ENCODE data around the gene COPS6. TPM values are rescaled to one million over a fixed set of nuclear protein-coding genes. Genes with fewer than 3 reads are reported as not detected.
A peak's percentile ranks its signal among the peaks of the same experiment; 100 is the strongest.

Gene COPS6
- total RNA-seq, 1 donor from 2014 or later, result 77.4 TPM

GRCh38 chr7:100093498-100093897 is 4.7 kb downstream of the COPS6 start:
- peak overlapping the region; percentile 77 for H3K27ac Mint-ChIP-seq (ENCODE audit: unreplicated experiment)
- DNase-seq, result no peak
- peaks cover 20% of the 10 kb centered on the region for H3K9me3 Mint-ChIP-seq (ENCODE audit: unreplicated experiment)
- H3K4me3 Mint-ChIP-seq (ENCODE audit: unreplicated experiment), result peak overlapping the region; percentile 64
- H3K27me3 Mint-ChIP-seq (ENCODE audit: unreplicated experiment), result peaks cover 5% of the 10 kb centered on the region
- H3K36me3 Mint-ChIP-seq (ENCODE audit: unreplicated experiment), result peaks cover 7% of the 10 kb centered on the region
- TF ChIP-seq, protein P1, sequence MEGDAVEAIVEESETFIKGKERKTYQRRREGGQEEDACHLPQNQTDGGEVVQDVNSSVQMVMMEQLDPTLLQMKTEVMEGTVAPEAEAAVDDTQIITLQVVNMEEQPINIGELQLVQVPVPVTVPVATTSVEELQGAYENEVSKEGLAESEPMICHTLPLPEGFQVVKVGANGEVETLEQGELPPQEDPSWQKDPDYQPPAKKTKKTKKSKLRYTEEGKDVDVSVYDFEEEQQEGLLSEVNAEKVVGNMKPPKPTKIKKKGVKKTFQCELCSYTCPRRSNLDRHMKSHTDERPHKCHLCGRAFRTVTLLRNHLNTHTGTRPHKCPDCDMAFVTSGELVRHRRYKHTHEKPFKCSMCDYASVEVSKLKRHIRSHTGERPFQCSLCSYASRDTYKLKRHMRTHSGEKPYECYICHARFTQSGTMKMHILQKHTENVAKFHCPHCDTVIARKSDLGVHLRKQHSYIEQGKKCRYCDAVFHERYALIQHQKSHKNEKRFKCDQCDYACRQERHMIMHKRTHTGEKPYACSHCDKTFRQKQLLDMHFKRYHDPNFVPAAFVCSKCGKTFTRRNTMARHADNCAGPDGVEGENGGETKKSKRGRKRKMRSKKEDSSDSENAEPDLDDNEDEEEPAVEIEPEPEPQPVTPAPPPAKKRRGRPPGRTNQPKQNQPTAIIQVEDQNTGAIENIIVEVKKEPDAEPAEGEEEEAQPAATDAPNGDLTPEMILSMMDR (IDR thresholded peaks at IDR 0.05; ENCODE audit: partially characterized antibody, unreplicated experiment), result no peak
- peaks cover 32% of the 10 kb centered on the region for H3K4me1 Mint-ChIP-seq (ENCODE audit: low read depth, unreplicated experiment)

- H3K9me3 Mint-ChIP-seq (ENCODE audit: unreplicated experiment), result peaks cover 22% of the 10 kb centered on the region
- peaks cover 8% of the 10 kb centered on the region for H3K27me3 Mint-ChIP-seq (ENCODE audit: unreplicated experiment)
- no peak for DNase-seq
- H3K36me3 Mint-ChIP-seq (ENCODE audit: unreplicated experiment), result peaks cover 12% of the 10 kb centered on the region
- TF ChIP-seq, protein P1 (IDR thresholded peaks at IDR 0.05; ENCODE audit: partially characterized antibody, unreplicated experiment), result no peak
- H3K4me3 Mint-ChIP-seq (ENCODE audit: unreplicated experiment), result peak overlapping the region; percentile 64
- peaks cover 37% of the 10 kb centered on the region for H3K4me1 Mint-ChIP-seq (ENCODE audit: low read depth, unreplicated experiment)
- peak overlapping the region; percentile 77 for H3K27ac Mint-ChIP-seq (ENCODE audit: unreplicated experiment)
Measured at GRCh38 chr7:100093925-100094486, 5.2 kb downstream of the COPS6 start.

- DNase-seq, result no peak
- Mint-ChIP-seq H3K27ac (ENCODE audit: unreplicated experiment) (peak overlapping the region; percentile 28), H3K36me3 (ENCODE audit: unreplicated experiment) (peaks cover 23% of the 10 kb centered on the region), H3K4me1 (ENCODE audit: low read depth, unreplicated experiment) (peaks cover 43% of the 10 kb centered on the region), H3K4me3 (ENCODE audit: unreplicated experiment) (peak overlapping the region; percentile 46), H3K9me3 (ENCODE audit: unreplicated experiment) (peaks cover 20% of the 10 kb centered on the region), H3K27me3 (ENCODE audit: unreplicated experiment) (peaks cover 19% of the 10 kb centered on the region)
- TF ChIP-seq, protein P1 (IDR thresholded peaks at IDR 0.05; ENCODE audit: partially characterized antibody, unreplicated experiment), result no peak
Measured at GRCh38 chr7:100095289-100095688, 6.5 kb downstream of the COPS6 start.

DNA sequence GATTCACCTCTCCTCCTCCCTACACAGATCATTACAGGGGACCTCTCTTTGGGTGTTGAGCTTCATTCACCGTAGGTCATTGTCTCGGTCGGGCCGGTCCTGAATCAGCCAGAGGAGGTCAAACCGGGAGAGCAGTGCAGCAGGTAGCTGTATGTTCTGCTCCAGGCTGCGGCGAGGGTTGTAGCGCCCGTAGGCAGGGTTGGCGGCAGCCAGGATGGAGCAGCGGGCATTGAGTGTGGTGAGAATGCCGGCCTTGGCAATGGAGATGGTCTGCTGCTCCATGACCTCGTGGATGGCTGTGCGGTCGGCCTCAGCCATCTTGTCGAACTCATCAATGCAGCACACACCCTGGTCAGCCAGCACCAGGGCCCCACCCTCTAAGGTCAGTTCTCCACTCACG is 6.9 kb downstream of the COPS6 start:
- TF ChIP-seq, protein P1 (IDR thresholded peaks at IDR 0.05; ENCODE audit: partially characterized antibody, unreplicated experiment), result no peak
- no peak for DNase-seq
- Mint-ChIP-seq H3K4me1 (ENCODE audit: low read depth, unreplicated experiment) (peaks cover 43% of the 10 kb centered on the region), H3K36me3 (ENCODE audit: unreplicated experiment) (peaks cover 23% of the 10 kb centered on the region), H3K27me3 (ENCODE audit: unreplicated experiment) (peaks cover 20% of the 10 kb centered on the region), H3K9me3 (ENCODE audit: unreplicated experiment) (peaks cover 20% of the 10 kb centered on the region), H3K4me3 (ENCODE audit: unreplicated experiment) (peak overlapping the region; percentile 49), H3K27ac (ENCODE audit: unreplicated experiment) (no peak overlapping the region)

- Mint-ChIP-seq H3K4me3 (ENCODE audit: unreplicated experiment) (peak overlapping the region; percentile 99), H3K27ac (ENCODE audit: unreplicated experiment) (peak overlapping the region; percentile 98), H3K36me3 (ENCODE audit: unreplicated experiment) (peaks cover 23% of the 10 kb centered on the region), H3K4me1 (ENCODE audit: low read depth, unreplicated experiment) (peaks cover 32% of the 10 kb centered on the region), H3K27me3 (ENCODE audit: unreplicated experiment) (peaks cover 28% of the 10 kb centered on the region), H3K9me3 (ENCODE audit: unreplicated experiment) (peaks cover 31% of the 10 kb centered on the region)
- TF ChIP-seq, protein P1 (IDR thresholded peaks at IDR 0.05; ENCODE audit: partially characterized antibody, unreplicated experiment), result no peak
- DNase-seq, result no peak
Measured at GRCh38 chr7:100098913-100099312, 10.1 kb downstream of the COPS6 start.
